ENCODE results near the gene AKT2.

- TF ChIP-seq CTCF (IDR thresholded peaks at IDR 0.05; ENCODE audit: control extremely low read depth in 1 of 3, insufficient read depth in 1 of 3, low read depth in 1 of 3, low read length in 3 of 3) (no peak), POLR2A (IDR thresholded peaks at IDR 0.05; ENCODE audit: control extremely low read depth in 1 of 2, low read depth in 2 of 2, low read length in 2 of 2) (no peak), EZH2 (IDR thresholded peaks at IDR 0.05; ENCODE audit: low read depth, low read length, severe bottlenecking) (no peak), GTF2F1 (IDR thresholded peaks at IDR 0.05; ENCODE audit: borderline replicate concordance, low read depth, low read length) (no peak), PHF8 (conservative IDR thresholded peaks at IDR 0.05; ENCODE audit: low read depth, low read length) (no peak), EGR1 (IDR thresholded peaks at IDR 0.05; ENCODE audit: borderline replicate concordance, low read depth, low read length) (no peak), ATF2 (IDR thresholded peaks at IDR 0.05; ENCODE audit: low read length) (no peak)
These were observed 32.2 kb upstream of the AKT2 start for GRCh38 chr19:40317338-40317737.

Data from H1 (cell line).